Keratinocyte (primary cell): ENCODE results near the gene MAML2.

Experiments
- CTCF ChIP-seq, 3 experiments: IDR thresholded peaks in 1 of 3; conservative IDR thresholded peaks in 1 of 3; optimal IDR thresholded peaks in 1 of 3; 2 replicates in 2 of 3; 3 replicates in 1 of 3; pipeline versions ENCODE3 to v1.5.1; 2011; ENCODE audit warnings: low read length in 3 of 3, mild to moderate bottlenecking in 3 of 3, moderate library complexity in 2 of 3, control low read depth in 1 of 3, inconsistent platforms in 1 of 3; ENCODE audit not compliant: insufficient read depth in 2 of 3; ENCODE audit errors: extremely low read depth in 1 of 3
- EZH2 ChIP-seq: IDR thresholded peaks from one replicate; pipeline ENCODE4 v1.6.1; 2012; ENCODE audit warnings: inconsistent platforms, mild to moderate bottlenecking, low read length, moderate library complexity

GRCh38 chr11:96265220-96265737, 77.7 kb downstream of the MAML2 start:
- TF ChIP-seq CTCF (optimal IDR thresholded peaks at IDR 0.05 in 1 of 3, IDR thresholded peaks at IDR 0.05 in 1 of 3, conservative IDR thresholded peaks at IDR 0.05 in 1 of 3; ENCODE audit: extremely low read depth in 1 of 3, insufficient read depth in 2 of 3, low read length in 3 of 3) (no peak), EZH2 (no peak)
